ENCODE results near the gene ZBTB8B.

- no peak for TF ChIP-seq POLR2A (IDR thresholded peaks at IDR 0.05)
- TF ChIP-seq CTCF (IDR thresholded peaks at IDR 0.05), result no peak
Measured at GRCh38 chr1:32471695-32472362, 7.0 kb downstream of the ZBTB8B start.

Measured in uterus (tissue), 2 donors.